GM19099 (cell line): ENCODE data around the gene CCNG1.

Experiments
- POLR2A ChIP-seq: IDR thresholded peaks from 3 replicates; pipeline ENCODE4 v1.6.1; 2011; ENCODE audit warnings: low read depth; ENCODE audit not compliant: insufficient read length; ENCODE audit errors: extremely low read depth

The CCNG1 gene

GRCh38 chr5:163460562-163461171, 23.3 kb downstream of the CCNG1 start, which contains the start of gene HMMR:
TSS of gene HMMR (plus strand) at chr5:163460632. CDS start at chr5:163460693, 61 bp downstream.
- TF ChIP-seq POLR2A: peak; percentile 86

GRCh38 chr5:163463063-163463435, 25.7 kb downstream of the CCNG1 start:
- no peak for TF ChIP-seq POLR2A

- no peak for TF ChIP-seq POLR2A
These were observed 30.3 kb downstream of the CCNG1 start for GRCh38 chr5:163467682-163468081.

- TF ChIP-seq POLR2A: no peak
These were observed 36.3 kb downstream of the CCNG1 start for GRCh38 chr5:163473635-163474243.

GRCh38 chr5:163475411-163475810, 38.0 kb downstream of the CCNG1 start:
- no peak for TF ChIP-seq POLR2A

DNA sequence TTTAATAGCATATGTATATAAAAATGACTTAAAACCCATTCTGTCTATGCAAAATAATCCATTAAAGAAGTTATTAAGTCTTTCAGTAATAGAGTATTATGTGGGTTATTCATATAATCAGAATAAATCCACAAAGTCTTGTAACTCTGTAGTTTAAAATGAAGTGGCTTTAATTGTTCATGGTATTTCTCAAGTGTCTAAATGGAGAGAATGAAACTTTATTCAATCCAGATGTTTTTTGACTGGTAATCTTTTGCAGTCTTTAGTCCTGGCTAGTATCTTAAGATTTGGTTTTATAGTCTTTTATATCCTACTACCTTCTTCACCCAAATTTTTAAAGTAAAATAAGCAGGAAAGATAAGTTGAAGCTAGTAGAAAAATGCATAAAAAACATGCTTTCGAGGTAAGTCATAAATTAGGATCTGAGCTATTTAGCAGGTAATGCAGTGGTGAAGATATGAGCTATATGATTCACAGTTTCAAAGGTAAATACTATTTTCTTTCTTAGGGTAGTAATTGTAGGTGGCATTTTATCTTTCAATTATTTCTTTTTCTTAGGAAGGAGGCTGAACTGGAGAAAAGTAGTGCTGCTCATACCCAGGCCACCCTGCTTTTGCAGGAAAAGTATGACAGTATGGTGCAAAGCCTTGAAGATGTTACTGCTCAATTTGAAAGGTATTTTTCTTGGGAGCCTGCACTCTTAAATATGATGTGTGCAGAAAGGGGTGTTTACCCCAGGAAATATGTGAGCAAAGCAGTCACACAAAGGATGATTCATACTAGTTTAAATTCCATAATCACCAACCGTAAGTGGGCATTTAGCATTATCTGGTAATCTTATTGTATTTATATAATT, 41.0 kb downstream of the CCNG1 start:
- no peak for TF ChIP-seq POLR2A

DNA sequence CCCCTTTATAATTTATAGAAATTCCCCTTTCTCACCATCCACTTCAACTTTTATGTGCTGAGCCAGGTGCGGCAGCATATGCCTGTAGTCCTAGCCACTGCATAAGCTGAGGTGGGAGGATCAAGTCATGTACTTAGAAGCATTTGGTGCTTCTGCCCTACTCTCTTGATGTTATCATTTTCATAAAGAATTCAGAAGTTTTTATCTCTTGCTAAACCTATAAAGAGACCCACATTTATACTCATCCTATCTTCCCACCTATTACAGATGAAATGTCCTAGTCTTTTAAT, 41.5 kb downstream of the CCNG1 start:
- no peak for TF ChIP-seq POLR2A

DNA sequence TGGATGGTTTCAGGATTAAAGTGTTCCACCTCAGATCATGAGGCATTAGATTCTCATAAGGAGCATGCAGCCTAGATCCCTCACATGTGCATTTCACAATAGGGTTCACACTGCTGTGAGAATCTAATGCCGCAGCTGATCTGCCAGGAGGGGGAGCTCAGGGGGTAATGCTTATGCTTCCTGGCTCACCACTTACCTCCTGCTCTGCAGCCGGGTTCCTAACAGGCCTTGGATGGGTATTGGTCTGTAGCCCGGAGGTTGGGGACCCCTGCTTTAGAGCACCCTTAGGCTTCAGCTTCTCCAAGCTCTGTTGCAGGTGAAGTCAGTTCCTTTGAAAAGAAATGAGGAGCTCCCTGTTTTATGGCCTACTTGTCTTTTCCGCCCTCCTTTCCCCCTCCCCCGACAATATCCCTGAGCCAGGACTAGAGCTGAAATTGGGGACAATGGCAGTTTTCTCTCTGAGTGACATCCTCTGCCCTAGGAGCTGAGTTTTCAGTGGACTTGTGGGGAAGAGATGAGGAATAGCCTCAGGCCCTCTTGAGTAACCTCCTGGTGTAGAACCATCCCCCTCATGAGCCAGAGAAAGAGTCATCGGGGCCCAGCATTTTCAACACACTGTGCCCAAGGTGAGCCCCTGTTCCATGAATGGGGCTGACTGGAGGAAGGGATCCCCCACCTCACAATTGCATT, 51.8 kb downstream of the CCNG1 start:
- no peak for TF ChIP-seq POLR2A

DNA sequence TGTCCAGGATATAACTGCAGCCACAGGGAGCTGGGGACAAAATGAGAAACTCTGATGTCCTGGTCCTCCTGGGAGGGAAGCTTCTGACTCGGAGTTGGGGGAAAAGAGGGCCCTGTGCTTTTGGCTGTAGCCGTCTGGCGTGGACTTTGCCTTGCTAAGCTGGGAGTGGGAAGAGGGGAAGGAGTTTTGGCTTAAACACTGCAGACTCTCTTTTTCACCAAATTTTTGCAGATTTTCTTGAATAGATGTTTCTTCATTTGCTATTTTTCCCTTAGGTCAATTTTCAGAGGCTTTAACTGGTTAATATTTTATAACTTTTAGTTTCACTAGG, 52.3 kb downstream of the CCNG1 start:
- TF ChIP-seq POLR2A: no peak
